MM.1S (cell line): ENCODE results near the gene OLIG3.

Experiments used
- CTCF ChIP-seq: fragments of 300-600 bp; sonication (generic); IDR thresholded peaks from 2 replicates; pipeline ENCODE4 v1.5.1; 2016; ENCODE audit warnings: antibody characterized with exemption, low read length, mixed read lengths
- EZH2 ChIP-seq: fragments of 300-600 bp; sonication (generic); optimal IDR thresholded peaks from 2 replicates; pipeline ENCODE3; 2017; ENCODE audit warnings: low read depth, mild to moderate bottlenecking, antibody characterized with exemption, low read length, mixed read lengths

GRCh38 chr6:137510923-137511322, 16.7 kb upstream of the OLIG3 start:
- TF ChIP-seq CTCF: no peak
- TF ChIP-seq EZH2: no peak
